HL-60/S4 treated with retinoic acid at 250 ng/mL for 4 days and 3 days (cell line): ENCODE data around the gene SCAI.
"Not testable (repeated sequence)": the region's sequence is repeated elsewhere in the genome, so short reads cannot be mapped to it uniquely, and the experiment has no call there.

Experiments used
- in situ Hi-C: fragments of 300-500 bp; cut with MboI; formaldehyde crosslinking; loops from 2 replicates; pipeline ENCODE4 v1.7.0; 2022; ENCODE audit warnings: low sequenced_read_pairs

SCAI gene

GRCh38 chr9:125143377-125144090 is at the start of gene SCAI:
Gene SCAI, minus strand, starts transcription at chr9:125143528. Its CDS starts 91 bp downstream, at chr9:125143437.
- in situ Hi-C loops, result no loop called here

- in situ Hi-C loops, result no loop called here
These were observed 47.1 kb upstream of the SCAI start for GRCh38 chr9:125190361-125190801.

GRCh38 chr9:125189361-125190289 is 46.3 kb upstream of the SCAI start, which contains the start of gene PPP6C:
Gene PPP6C, minus strand, starts transcription at chr9:125189803. Its CDS starts 85 bp downstream, at chr9:125189718.
- in situ Hi-C loops, result no loop called here

- in situ Hi-C loops, result no loop called here
These were observed 45.7 kb upstream of the SCAI start for GRCh38 chr9:125189011-125189360.

- in situ Hi-C loops, result no loop called here
These were observed 40.2 kb upstream of the SCAI start for GRCh38 chr9:125183561-125183960.

GRCh38 chr9:125183054-125183453 is 39.7 kb upstream of the SCAI start:
- in situ Hi-C loops, result no loop called here

GRCh38 chr9:125181756-125182155 is 38.4 kb upstream of the SCAI start:
- in situ Hi-C loops, result not testable (repeated sequence)

- in situ Hi-C loops, result no loop called here
These were observed 37.5 kb upstream of the SCAI start for GRCh38 chr9:125180876-125181275.

GRCh38 chr9:125179776-125180175 is 36.4 kb upstream of the SCAI start:
- in situ Hi-C loops, result not testable (repeated sequence)

- in situ Hi-C loops, result no loop called here
These were observed 34.6 kb upstream of the SCAI start for GRCh38 chr9:125177888-125178287.

- in situ Hi-C loops, result no loop called here
These were observed 33.3 kb upstream of the SCAI start for GRCh38 chr9:125176636-125177035.

- in situ Hi-C loops, result no loop called here
These were observed 28.9 kb upstream of the SCAI start for GRCh38 chr9:125172031-125172755.

- in situ Hi-C loops, result no loop called here
These were observed 26.6 kb upstream of the SCAI start for GRCh38 chr9:125169895-125170294.

- in situ Hi-C loops, result no loop called here
These were observed 23.4 kb upstream of the SCAI start for GRCh38 chr9:125166762-125167161.

GRCh38 chr9:125162891-125163290 is 19.6 kb upstream of the SCAI start:
- in situ Hi-C loops, result not testable (repeated sequence)

- in situ Hi-C loops, result no loop called here
These were observed 18.1 kb upstream of the SCAI start for GRCh38 chr9:125161284-125161918.

- in situ Hi-C loops, result no loop called here
These were observed 17.4 kb upstream of the SCAI start for GRCh38 chr9:125160750-125161149.

- in situ Hi-C loops, result no loop called here
These were observed 13.2 kb upstream of the SCAI start for GRCh38 chr9:125156551-125156950.

GRCh38 chr9:125153712-125154367 is 10.5 kb upstream of the SCAI start:
- in situ Hi-C loops, result no loop called here

- in situ Hi-C loops, result no loop called here
These were observed 8.4 kb upstream of the SCAI start for GRCh38 chr9:125151730-125152129.
